Caco-2 (cell line): ENCODE measurements around the gene CA6. TPM values are rescaled to one million over a fixed set of nuclear protein-coding genes. Genes with fewer than 3 reads are reported as not detected.
"Not testable (repeated sequence)": the region's sequence is repeated elsewhere in the genome, so short reads cannot be mapped to it uniquely, and the experiment has no call there.

Source experiments
- BruUV-seq: library from RNA; stranded (reverse); fragments of 400-500 nt; replicated peaks from 2 replicates; lab custom pipeline; 2021; lab: Mats Ljungman, UMichigan
- CTCF ChIA-PET: fragments of 300-600 bp; sonication (Branson Sonifier 250); formaldehyde crosslinking; loops from one replicate; lab custom pipeline; 2022; ENCODE audit warnings: antibody characterized with exemption; lab: Charles Lee
- POLR2A ChIA-PET: fragments of 300-600 bp; sonication (Branson Sonifier 250); formaldehyde crosslinking; loops from one replicate; lab custom pipeline; 2022; ENCODE audit warnings: antibody characterized with exemption; lab: Charles Lee
- DNase-seq, 2 experiments: peaks; one replicate each; pipeline versions ENCODE4 v3.0.0 to v3.0.0-alpha.2; 2020 to 2022
- H3K27me3 ChIP-seq: replicated peaks from 2 replicates; pipeline ENCODE4 v1.6.0; 2011; ENCODE audit warnings: low read length; ENCODE audit not compliant: control insufficient read depth, insufficient read depth
- H3K36me3 ChIP-seq: 2 replicates; pipeline ENCODE4 v1.5.1; 2011; ENCODE audit warnings: low read length; ENCODE audit not compliant: control insufficient read depth, insufficient read depth
- H3K4me1 ChIP-seq: fragments of 250-450 bp; sonication (Bioruptor Pico); 2 replicates; pipeline ENCODE4 v1.5.1; 2020; ENCODE audit warnings: mild to moderate bottlenecking
- H3K4me3 ChIP-seq: 2 replicates; pipeline ENCODE4 v1.5.1; 2011; ENCODE audit warnings: low read depth, mild to moderate bottlenecking, control low read depth, low read length
- H3K9me3 ChIP-seq: fragments of 250-450 bp; sonication (Bioruptor Pico); 2 replicates; pipeline ENCODE4 v1.5.1; 2020; ENCODE audit warnings: mild to moderate bottlenecking, moderate library complexity
- H3K27ac Mint-ChIP-seq: one replicate; pipeline ENCODE4 v1.8.0; 2022; ENCODE audit warnings: mixed read lengths; ENCODE audit not compliant: unreplicated experiment
- H3K27me3 Mint-ChIP-seq: one replicate; pipeline ENCODE4 v1.8.0; 2022; ENCODE audit warnings: mixed read lengths; ENCODE audit not compliant: insufficient read depth, unreplicated experiment
- H3K36me3 Mint-ChIP-seq: one replicate; pipeline ENCODE4 v1.8.0; 2022; ENCODE audit warnings: mild to moderate bottlenecking, mixed read lengths; ENCODE audit not compliant: insufficient read depth, unreplicated experiment
- H3K4me1 Mint-ChIP-seq: one replicate; pipeline ENCODE4 v1.8.0; 2022; ENCODE audit warnings: low read depth, mixed read lengths; ENCODE audit not compliant: unreplicated experiment
- H3K4me3 Mint-ChIP-seq: one replicate; pipeline ENCODE4 v1.8.0; 2022; ENCODE audit warnings: mild to moderate bottlenecking, moderate library complexity, mixed read lengths; ENCODE audit not compliant: unreplicated experiment
- H3K9me3 Mint-ChIP-seq: one replicate; pipeline ENCODE4 v1.8.0; 2022; ENCODE audit warnings: mixed read lengths; ENCODE audit not compliant: unreplicated experiment
- intact Hi-C: fragments of 100-400 bp; cut with micrococcal nuclease; formaldehyde crosslinking; loops from one replicate; pipeline ENCODE4 v1.10.0; 2022; ENCODE audit not compliant: unreplicated experiment
- total RNA-seq: library from RNA; stranded (reverse); gene quantifications from 2 replicates; pipeline ENCODE4 v1.2.3, GENCODE V29; 2022
- TF ChIP-seq, protein P1 (sequence below), 2 experiments: fragments of 200-600 bp in 1 of 2; IDR thresholded peaks; 1 replicate in 1 of 2; 2 replicates in 1 of 2; pipeline versions ENCODE4 v1.5.1 to v1.8.0; 2011 to 2022; ENCODE audit warnings: antibody characterized with exemption in 1 of 2, control low read depth in 1 of 2, inconsistent platforms in 1 of 2, low read depth in 1 of 2, low read length in 1 of 2, mild to moderate bottlenecking in 1 of 2, moderate library complexity in 1 of 2; ENCODE audit not compliant: insufficient read depth in 1 of 2, severe bottlenecking in 1 of 2, unreplicated experiment in 1 of 2

CA6 gene
- total RNA-seq, 1 experiment from 2014 or later = not detected

GRCh38 chr1:8899046-8899445, 46.6 kb upstream of the CA6 start:
- no peaks in the 10 kb centered on the region for H3K36me3 Mint-ChIP-seq
- POLR2A ChIA-PET = no interaction called here
- H3K27me3 Mint-ChIP-seq = no peaks in the 10 kb centered on the region
- DNase-seq = no peak
- BruUV-seq = no TSS peak
- no peak overlapping the region for H3K27ac Mint-ChIP-seq
- no peaks in the 10 kb centered on the region for H3K4me1 Mint-ChIP-seq
- TF ChIP-seq, protein P1, sequence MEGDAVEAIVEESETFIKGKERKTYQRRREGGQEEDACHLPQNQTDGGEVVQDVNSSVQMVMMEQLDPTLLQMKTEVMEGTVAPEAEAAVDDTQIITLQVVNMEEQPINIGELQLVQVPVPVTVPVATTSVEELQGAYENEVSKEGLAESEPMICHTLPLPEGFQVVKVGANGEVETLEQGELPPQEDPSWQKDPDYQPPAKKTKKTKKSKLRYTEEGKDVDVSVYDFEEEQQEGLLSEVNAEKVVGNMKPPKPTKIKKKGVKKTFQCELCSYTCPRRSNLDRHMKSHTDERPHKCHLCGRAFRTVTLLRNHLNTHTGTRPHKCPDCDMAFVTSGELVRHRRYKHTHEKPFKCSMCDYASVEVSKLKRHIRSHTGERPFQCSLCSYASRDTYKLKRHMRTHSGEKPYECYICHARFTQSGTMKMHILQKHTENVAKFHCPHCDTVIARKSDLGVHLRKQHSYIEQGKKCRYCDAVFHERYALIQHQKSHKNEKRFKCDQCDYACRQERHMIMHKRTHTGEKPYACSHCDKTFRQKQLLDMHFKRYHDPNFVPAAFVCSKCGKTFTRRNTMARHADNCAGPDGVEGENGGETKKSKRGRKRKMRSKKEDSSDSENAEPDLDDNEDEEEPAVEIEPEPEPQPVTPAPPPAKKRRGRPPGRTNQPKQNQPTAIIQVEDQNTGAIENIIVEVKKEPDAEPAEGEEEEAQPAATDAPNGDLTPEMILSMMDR (IDR thresholded peaks at IDR 0.05; ENCODE audit: insufficient read depth in 1 of 2, low read depth in 1 of 2, low read length in 1 of 2, severe bottlenecking in 1 of 2, unreplicated experiment in 1 of 2) = no peak
- H3K4me3 Mint-ChIP-seq = no peak overlapping the region
- intact Hi-C loops = no loop called here
- no peaks in the 10 kb centered on the region for H3K9me3 Mint-ChIP-seq
- Histone ChIP-seq H3K4me3 (no peak overlapping the region), H3K36me3 (no peaks in the 10 kb centered on the region), H3K4me1 (peaks cover 20% of the 10 kb centered on the region), H3K27me3 (no peaks in the 10 kb centered on the region), H3K9me3 (peaks cover 6% of the 10 kb centered on the region; the same call in 1 of the 2 replicates)
- CTCF ChIA-PET = no interaction called here

DNA sequence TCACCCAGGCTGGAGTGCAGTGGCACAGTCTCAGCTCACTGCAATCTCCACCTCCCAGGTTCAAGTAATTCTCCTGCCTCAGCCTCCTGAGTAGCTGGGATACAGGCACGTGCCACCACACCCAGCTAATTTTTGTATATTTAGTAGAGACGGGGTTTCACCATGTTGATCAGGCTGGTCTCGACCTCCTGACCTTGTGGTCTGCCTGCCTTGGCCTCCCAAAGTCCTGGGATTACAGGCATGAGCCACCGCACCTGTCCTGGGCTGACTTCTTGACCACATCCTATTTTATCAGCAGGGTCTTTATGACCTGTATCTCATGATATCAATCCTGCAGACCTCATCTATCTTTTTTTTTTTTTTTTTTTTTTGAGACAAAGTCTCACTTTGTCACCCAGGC, 45.0 kb upstream of the CA6 start:
- H3K4me3 ChIP-seq, intact Hi-C loops, POLR2A ChIA-PET, H3K27me3 Mint-ChIP-seq, CTCF ChIA-PET, BruUV-seq, H3K4me1 Mint-ChIP-seq, H3K36me3 ChIP-seq, DNase-seq, H3K9me3 ChIP-seq, H3K9me3 Mint-ChIP-seq, H3K4me3 Mint-ChIP-seq, H3K27me3 ChIP-seq, H3K36me3 Mint-ChIP-seq, H3K27ac Mint-ChIP-seq: not testable (repeated sequence)
- H3K4me1 ChIP-seq = peaks cover 22% of the 10 kb centered on the region

DNA sequence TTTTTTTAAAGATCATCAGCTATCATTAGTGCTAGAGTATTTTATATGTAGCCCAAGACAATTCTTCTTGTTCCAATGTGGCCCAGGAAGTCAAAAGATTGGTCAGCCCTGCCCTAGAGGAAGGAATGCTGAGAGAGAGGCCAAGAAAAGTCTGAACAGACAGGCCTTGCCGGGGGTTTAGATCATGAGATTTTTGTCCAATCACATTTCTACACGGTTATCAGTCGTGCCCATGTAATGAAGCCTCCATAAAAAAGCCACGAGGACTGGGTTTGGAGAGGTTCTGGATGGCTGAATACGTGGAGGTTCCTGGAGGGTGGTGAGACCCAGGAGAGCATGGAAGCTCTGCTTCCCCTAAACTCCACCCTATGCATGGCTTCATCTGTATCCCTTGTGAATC, 42.9 kb upstream of the CA6 start:
- Histone ChIP-seq H3K27me3 (no peaks in the 10 kb centered on the region), H3K36me3 (no peaks in the 10 kb centered on the region), H3K4me3 (no peak overlapping the region), H3K9me3 (peaks cover 6% of the 10 kb centered on the region; the same call in 1 of the 2 replicates), H3K4me1 (peaks cover 14% of the 10 kb centered on the region; the same call in 1 of the 2 replicates)
- no peak overlapping the region for H3K27ac Mint-ChIP-seq
- POLR2A ChIA-PET = no interaction called here
- DNase-seq = no peak
- no peaks in the 10 kb centered on the region for H3K27me3 Mint-ChIP-seq
- H3K4me3 Mint-ChIP-seq = no peak overlapping the region
- BruUV-seq = no TSS peak
- TF ChIP-seq, protein P1 (IDR thresholded peaks at IDR 0.05; ENCODE audit: insufficient read depth in 1 of 2, low read depth in 1 of 2, low read length in 1 of 2, severe bottlenecking in 1 of 2, unreplicated experiment in 1 of 2) = no peak
- H3K9me3 Mint-ChIP-seq = no peaks in the 10 kb centered on the region
- intact Hi-C loops = no loop called here
- peaks cover 7% of the 10 kb centered on the region for H3K4me1 Mint-ChIP-seq
- no peaks in the 10 kb centered on the region for H3K36me3 Mint-ChIP-seq
- CTCF ChIA-PET = no interaction called here
